K562 (cell line): Measurements from ENCODE around the gene SUPT5H. TPM values are rescaled to one million over a fixed set of nuclear protein-coding genes. Genes with fewer than 3 reads are reported as not detected.
A peak's percentile ranks its signal among the peaks of the same experiment; 100 is the strongest.

Source experiments
- ATF2 ChIP-seq: sonication (generic); formaldehyde crosslinking; IDR thresholded peaks from 2 replicates; pipeline ENCODE4 v1.8.1; 2022; ENCODE audit warnings: missing genetic modification reagents
- EHMT2 ChIP-seq: fragments of 450-650 bp; IDR thresholded peaks from 2 replicates; pipeline ENCODE4 v1.6.1; 2018; ENCODE audit warnings: antibody characterized with exemption
- FOXP4 ChIP-seq: sonication (generic); formaldehyde crosslinking; IDR thresholded peaks from 2 replicates; pipeline ENCODE4 v1.8.0; 2022; ENCODE audit warnings: mild to moderate bottlenecking, missing genetic modification reagents, borderline replicate concordance
- HNRNPH1 ChIP-seq: fragments of 200-400 bp; formaldehyde crosslinking; optimal IDR thresholded peaks from 2 replicates; pipeline ENCODE3; 2017; ENCODE audit warnings: low read depth, mild to moderate bottlenecking, low read length, moderate library complexity
- KAT2B ChIP-seq: IDR thresholded peaks from one replicate; pipeline ENCODE4 v1.6.1; 2012; ENCODE audit warnings: low read depth, mild to moderate bottlenecking, control low read depth, inconsistent platforms, low read length, moderate library complexity
- KDM5B ChIP-seq: fragments of 200-600 bp; sonication (generic); IDR thresholded peaks from 2 replicates; pipeline ENCODE4 v1.6.1; 2012; ENCODE audit warnings: low read depth, mild to moderate bottlenecking, moderate library complexity, low read length, control low read depth, inconsistent platforms; ENCODE audit not compliant: insufficient replicate concordance
- L3MBTL2 ChIP-seq: fragments of 450-650 bp; IDR thresholded peaks from 2 replicates; pipeline ENCODE4 v1.6.1; 2016; ENCODE audit warnings: mild to moderate bottlenecking, moderate library complexity
- SIN3A ChIP-seq, 2 experiments: fragments of 150-350 bp in 1 of 2; IDR thresholded peaks; 2 replicates each; pipeline ENCODE4 v1.6.1; 2011 to 2016; ENCODE audit warnings: borderline replicate concordance in 2 of 2, low read depth in 2 of 2, low read length in 2 of 2, mild to moderate bottlenecking in 2 of 2, moderate library complexity in 2 of 2; ENCODE audit not compliant: control insufficient read depth in 1 of 2
- SP1 ChIP-seq: sonication (generic); formaldehyde crosslinking; IDR thresholded peaks from 2 replicates; pipeline ENCODE4 v1.8.1; 2022; ENCODE audit warnings: mild to moderate bottlenecking, missing genetic modification reagents
- TARDBP ChIP-seq: fragments of 450-650 bp; IDR thresholded peaks from 2 replicates; pipeline ENCODE4 v1.6.1; 2016
- TBL1XR1 ChIP-seq, 2 experiments: IDR thresholded peaks; 2 replicates each; pipeline ENCODE4 v1.6.1; 2012; ENCODE audit warnings: improper control_type of control experiment in 2 of 2, low read length in 2 of 2, mild to moderate bottlenecking in 1 of 2
- TEAD2 ChIP-seq: fragments of 450-650 bp; IDR thresholded peaks from 2 replicates; pipeline ENCODE4 v1.6.1; 2016; ENCODE audit warnings: missing genetic modification characterization, control low read depth, missing compliant biosample characterization
- ZBTB43 ChIP-seq: sonication (generic); formaldehyde crosslinking; IDR thresholded peaks from 2 replicates; pipeline ENCODE4 v1.8.0; 2023; ENCODE audit warnings: mild to moderate bottlenecking, missing genetic modification reagents
- ZNF274 ChIP-seq: IDR thresholded peaks from 2 replicates; pipeline ENCODE4 v1.6.1; 2011; ENCODE audit warnings: low read depth, mild to moderate bottlenecking, low read length, moderate library complexity, borderline replicate concordance
- ZNF695 ChIP-seq: fragments of 450-650 bp; formaldehyde crosslinking; IDR thresholded peaks from 2 replicates; pipeline ENCODE4 v1.4.0; 2020; ENCODE audit warnings: mild to moderate bottlenecking, moderate library complexity
- ZNF79 ChIP-seq: fragments of 250-450 bp; sonication (Bioruptor Pico); IDR thresholded peaks from 2 replicates; pipeline ENCODE4 v1.4.0; 2020; ENCODE audit warnings: low read depth, mild to moderate bottlenecking, moderate library complexity
- polyA plus RNA-seq, 8 experiments: library from polyadenylated mRNA; depleted of rRNA in 4 of 8; stranded (reverse) in 5 of 8; unstranded in 3 of 8; fragments of >200 nt; fragmentation: Nextera tagmentation in 2 of 8; fragmentation: Illumina TruSeq in 1 of 8; extraction: Ambion mirVana in 2 of 8; extraction: Trizol in 1 of 8; gene quantifications; 2 replicates each; pipeline versions ENCODE4 v1.2.1 to v1.2.3, GENCODE V29; 2011 to 2014; ENCODE audit warnings: inconsistent platforms in 1 of 8, missing spikeins in 1 of 8
- total RNA-seq, 7 experiments: library from RNA; depleted of rRNA in 6 of 7; stranded (reverse); fragments of >200 nt in 6 of 7; fragmentation: Illumina TruSeq in 2 of 7; extraction: Trizol in 2 of 7; gene quantifications; 2 replicates each; pipeline versions ENCODE4 v1.2.1 to v1.2.3, GENCODE V29; 2011 to 2021; ENCODE audit warnings: low replicate concordance in 1 of 7
- TF ChIP-seq, protein P1 (sequence below): fragments of 250-450 bp; sonication (Bioruptor Pico); IDR thresholded peaks from 2 replicates; pipeline ENCODE4 v1.5.0; 2021; ENCODE audit warnings: mild to moderate bottlenecking, borderline replicate concordance
- TF ChIP-seq, protein P2 (sequence below): fragments of 250-450 bp; sonication (Bioruptor Pico); IDR thresholded peaks from 2 replicates; pipeline ENCODE4 v1.4.0; 2020; ENCODE audit warnings: borderline replicate concordance

The SUPT5H gene
- total and polyA plus RNA-seq, 9 of the 15 experiments (the other 6 are each of a cell fraction or from before 2014, with no cell fraction given), result 13.3 to 85.9 (median 35.9) TPM

DNA sequence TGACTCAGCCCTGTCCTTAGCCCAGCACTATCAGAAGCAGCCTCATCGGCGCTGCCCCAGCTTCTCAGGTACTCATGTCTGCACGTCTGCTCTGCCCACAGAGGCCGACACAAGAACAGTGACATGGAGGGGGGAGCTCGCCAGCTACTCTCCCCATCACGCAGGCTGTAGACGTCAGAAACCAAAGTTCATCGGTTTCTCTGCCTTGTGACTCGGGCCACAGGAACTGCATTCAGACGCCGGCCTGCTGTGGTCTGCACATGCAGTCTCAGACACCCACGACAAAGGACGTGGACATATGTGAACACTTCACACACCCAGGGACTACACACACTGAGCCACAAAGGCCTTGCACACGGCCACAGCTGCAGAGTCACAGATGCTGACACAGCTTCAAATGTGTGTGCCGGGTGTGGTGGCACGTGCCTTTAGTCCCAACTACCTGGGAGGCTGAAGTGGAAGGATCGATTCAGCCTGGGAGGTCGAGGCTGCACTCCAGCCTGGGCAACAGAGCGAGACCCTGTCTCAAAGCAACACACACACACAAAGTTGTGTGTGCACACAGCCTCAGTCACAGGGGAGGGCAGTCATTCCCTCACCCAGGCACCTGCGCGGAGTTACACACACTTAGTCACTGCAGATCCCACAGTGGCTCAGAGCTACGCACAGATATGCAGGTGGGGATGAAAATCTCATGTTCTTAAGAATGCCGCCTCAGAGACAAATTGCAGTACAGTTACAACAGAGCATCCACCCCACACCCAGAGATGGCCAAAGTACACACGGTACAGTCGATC is 43.6 kb upstream of the SUPT5H start (continued):
- TF ChIP-seq ZNF274 (no peak), SIN3A (IDR thresholded peaks at IDR 0.05; ENCODE audit: borderline replicate concordance in 2 of 2, control insufficient read depth in 1 of 2, low read depth in 2 of 2, low read length in 2 of 2) (no peak), ZNF695 (CRISPR knock-in tag) (0 out of 2 replicates have a peak, but pooled peaks have one; percentile 43), SP1 (CRISPR knock-in tag) (no peak), EHMT2 (no peak), KDM5B (no peak), TEAD2 (tag) (no peak), TARDBP (no peak), ZNF79 (CRISPR knock-in tag) (no peak), HNRNPH1 (no peak), FOXP4 (CRISPR knock-in tag) (peak; percentile 63; the same call in 1 of the 2 replicates), ZBTB43 (CRISPR knock-in tag) (no peak), TBL1XR1 (IDR thresholded peaks at IDR 0.05; ENCODE audit: low read length in 2 of 2) (no peak), ATF2 (CRISPR knock-in tag) (no peak), KAT2B (no peak), L3MBTL2 (peak; percentile 84)
- TF ChIP-seq, protein P1, sequence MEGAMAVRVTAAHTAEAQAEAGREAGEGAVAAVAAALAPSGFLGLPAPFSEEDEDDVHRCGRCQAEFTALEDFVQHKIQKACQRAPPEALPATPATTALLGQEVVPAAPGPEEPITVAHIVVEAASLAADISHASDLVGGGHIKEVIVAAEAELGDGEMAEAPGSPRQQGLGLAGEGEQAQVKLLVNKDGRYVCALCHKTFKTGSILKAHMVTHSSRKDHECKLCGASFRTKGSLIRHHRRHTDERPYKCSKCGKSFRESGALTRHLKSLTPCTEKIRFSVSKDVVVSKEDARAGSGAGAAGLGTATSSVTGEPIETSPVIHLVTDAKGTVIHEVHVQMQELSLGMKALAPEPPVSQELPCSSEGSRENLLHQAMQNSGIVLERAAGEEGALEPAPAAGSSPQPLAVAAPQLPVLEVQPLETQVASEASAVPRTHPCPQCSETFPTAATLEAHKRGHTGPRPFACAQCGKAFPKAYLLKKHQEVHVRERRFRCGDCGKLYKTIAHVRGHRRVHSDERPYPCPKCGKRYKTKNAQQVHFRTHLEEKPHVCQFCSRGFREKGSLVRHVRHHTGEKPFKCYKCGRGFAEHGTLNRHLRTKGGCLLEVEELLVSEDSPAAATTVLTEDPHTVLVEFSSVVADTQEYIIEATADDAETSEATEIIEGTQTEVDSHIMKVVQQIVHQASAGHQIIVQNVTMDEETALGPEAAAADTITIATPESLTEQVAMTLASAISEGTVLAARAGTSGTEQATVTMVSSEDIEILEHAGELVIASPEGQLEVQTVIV, result no peak
- TF ChIP-seq, protein P2, sequence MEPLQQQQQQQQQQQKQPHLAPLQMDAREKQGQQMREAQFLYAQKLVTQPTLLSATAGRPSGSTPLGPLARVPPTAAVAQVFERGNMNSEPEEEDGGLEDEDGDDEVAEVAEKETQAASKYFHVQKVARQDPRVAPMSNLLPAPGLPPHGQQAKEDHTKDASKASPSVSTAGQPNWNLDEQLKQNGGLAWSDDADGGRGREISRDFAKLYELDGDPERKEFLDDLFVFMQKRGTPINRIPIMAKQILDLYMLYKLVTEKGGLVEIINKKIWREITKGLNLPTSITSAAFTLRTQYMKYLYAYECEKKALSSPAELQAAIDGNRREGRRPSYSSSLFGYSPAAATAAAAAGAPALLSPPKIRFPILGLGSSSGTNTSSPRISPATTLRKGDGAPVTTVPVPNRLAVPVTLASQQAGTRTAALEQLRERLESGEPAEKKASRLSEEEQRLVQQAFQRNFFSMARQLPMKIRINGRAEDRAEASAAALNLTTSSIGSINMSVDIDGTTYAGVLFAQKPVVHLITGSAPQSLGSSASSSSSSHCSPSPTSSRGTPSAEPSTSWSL, result no peak
